Neuronal stem cell (in vitro differentiated cells): ENCODE data around the gene KIAA0825.

Source experiments
- DNase-seq: peaks from one replicate; pipeline ENCODE4 v3.0.0-alpha.2; 2013; ENCODE audit warnings: low spot score
- H2AFZ ChIP-seq: one replicate; pipeline ENCODE4 v1.6.1; 2013; ENCODE audit warnings: mild to moderate bottlenecking, low read length, inconsistent platforms
- H2AK5ac ChIP-seq: 2 replicates; pipeline ENCODE4 v1.6.1; 2013; ENCODE audit warnings: low read depth, mild to moderate bottlenecking, inconsistent platforms, low read length, moderate library complexity, mixed read lengths
- H2BK120ac ChIP-seq: 2 replicates; pipeline ENCODE4 v1.6.1; 2013; ENCODE audit warnings: low read depth, mild to moderate bottlenecking, inconsistent platforms, low read length, moderate library complexity, mixed read lengths
- H2BK12ac ChIP-seq: one replicate; pipeline ENCODE4 v1.6.1; 2013; ENCODE audit warnings: low read length, inconsistent platforms
- H2BK15ac ChIP-seq: 2 replicates; pipeline ENCODE4 v1.6.1; 2013; ENCODE audit warnings: mild to moderate bottlenecking, low read length, inconsistent platforms, mixed read lengths
- H2BK5ac ChIP-seq: one replicate; pipeline ENCODE4 v1.6.1; 2013; ENCODE audit warnings: inconsistent platforms, mild to moderate bottlenecking, low read length, moderate library complexity
- H3K14ac ChIP-seq: one replicate; pipeline ENCODE4 v1.6.1; 2013; ENCODE audit warnings: low read length, inconsistent platforms
- H3K18ac ChIP-seq: 2 replicates; pipeline ENCODE4 v1.6.1; 2013; ENCODE audit warnings: low read length, inconsistent platforms
- H3K23ac ChIP-seq: 2 replicates; pipeline ENCODE4 v1.6.1; 2013; ENCODE audit warnings: low read depth, mild to moderate bottlenecking, mixed read lengths, low read length, inconsistent platforms; ENCODE audit not compliant: poor library complexity
- H3K27ac ChIP-seq: replicated peaks from 3 replicates; pipeline ENCODE4 v1.5.1; 2013; ENCODE audit warnings: low read length, inconsistent platforms
- H3K27me3 ChIP-seq, 3 experiments: 2 replicates each; pipeline ENCODE4 v1.6.1; 2013; ENCODE audit warnings: low read length in 3 of 3, mild to moderate bottlenecking in 2 of 3, inconsistent platforms in 1 of 3, low read depth in 1 of 3, mixed read lengths in 1 of 3, moderate library complexity in 1 of 3; ENCODE audit not compliant: control insufficient read depth in 3 of 3, insufficient read depth in 3 of 3
- H3K36me3 ChIP-seq, 2 donors: replicated peaks in 1 of 2; 2 replicates each; pipeline ENCODE4 v1.6.1; 2013; ENCODE audit warnings: low read length in 2 of 2; ENCODE audit not compliant: control insufficient read depth in 2 of 2, insufficient read depth in 2 of 2
- H3K4ac ChIP-seq: 2 replicates; pipeline ENCODE4 v1.6.1; 2013; ENCODE audit warnings: inconsistent platforms, mild to moderate bottlenecking, low read length, moderate library complexity
- H3K4me1 ChIP-seq, 2 donors: 1 replicate in 1 of 2; 2 replicates in 1 of 2; pipeline ENCODE4 v1.6.1; 2013; ENCODE audit warnings: low read length in 2 of 2, low read depth in 1 of 2; ENCODE audit not compliant: control insufficient read depth in 2 of 2, insufficient read depth in 1 of 2
- H3K4me2 ChIP-seq: one replicate; pipeline ENCODE4 v1.6.1; 2013; ENCODE audit warnings: mild to moderate bottlenecking, low read length, inconsistent platforms; ENCODE audit not compliant: insufficient read depth, poor library complexity, severe bottlenecking
- H3K4me3 ChIP-seq, 2 donors: 2 replicates each; pipeline ENCODE4 v1.5.1; 2013; ENCODE audit warnings: low read length in 2 of 2, mild to moderate bottlenecking in 2 of 2, inconsistent platforms in 1 of 2, moderate library complexity in 1 of 2
- H3K79me1 ChIP-seq: one replicate; pipeline ENCODE4 v1.6.1; 2013; ENCODE audit warnings: low read depth, mild to moderate bottlenecking, inconsistent platforms, low read length, moderate library complexity
- H3K9ac ChIP-seq: one replicate; pipeline ENCODE4 v1.6.1; 2013; ENCODE audit warnings: mild to moderate bottlenecking, low read depth, low read length, inconsistent platforms; ENCODE audit not compliant: poor library complexity
- H3K9me3 ChIP-seq, 2 donors: replicated peaks in 1 of 2; 2 replicates each; pipeline versions ENCODE3 to v1.6.1; 2013; ENCODE audit warnings: low read length in 2 of 2, mild to moderate bottlenecking in 2 of 2, inconsistent platforms in 1 of 2, low read depth in 1 of 2, mixed read lengths in 1 of 2, moderate library complexity in 1 of 2; ENCODE audit not compliant: control insufficient read depth in 2 of 2, insufficient read depth in 1 of 2
- H4K8ac ChIP-seq: one replicate; pipeline ENCODE4 v1.6.1; 2013; ENCODE audit warnings: low read depth, mild to moderate bottlenecking, inconsistent platforms, low read length, moderate library complexity
- H4K91ac ChIP-seq: one replicate; pipeline ENCODE4 v1.6.1; 2013; ENCODE audit warnings: low read length, low read depth, mild to moderate bottlenecking, inconsistent platforms; ENCODE audit not compliant: poor library complexity
- WGBS, 2 donors: extraction: QIAGEN DNeasy Blood & Tissue Kit; methylation state at CpG; one replicate each; pipeline ENCODE4 v1.1.7; 2013; ENCODE audit warnings: missing lambda C conversion rate in 2 of 2, mixed read lengths in 1 of 2; ENCODE audit not compliant: insufficient read length in 2 of 2, insufficient replicate concordance in 1 of 2; ENCODE audit errors: extremely low coverage in 2 of 2; 5-methylcytosine and 5-hydroxymethylcytosine counted together

The KIAA0825 gene

GRCh38 chr5:94250985-94251384, 367.4 kb downstream of the KIAA0825 start:
- Histone ChIP-seq H3K14ac (no peak overlapping the region), H2AK5ac (no peak overlapping the region), H3K79me1 (no peaks in the 10 kb centered on the region), H3K23ac (no peak overlapping the region), H3K4ac (no peak overlapping the region), H3K18ac (no peak overlapping the region), H3K9me3 (no peaks in the 10 kb centered on the region), H3K4me3 (no peak overlapping the region), H2BK15ac (no peak overlapping the region), H3K27me3 (no peaks in the 10 kb centered on the region), H2BK12ac (no peak overlapping the region), H2BK120ac (no peak overlapping the region), H3K9ac (no peak overlapping the region), H2AFZ (no peak overlapping the region), H3K4me1 (peaks cover 0 to 2% of the 10 kb centered on the region in 2 donors), H3K27ac (no peak overlapping the region), H4K91ac (no peak overlapping the region), H4K8ac (no peak overlapping the region), H3K36me3 (no peaks in the 10 kb centered on the region), H2BK5ac (no peak overlapping the region), H3K4me2 (no peak overlapping the region)
- WGBS, 2 donors: no CpG with 5 or more reads among the region's 5 CpGs
- no peak for DNase-seq

DNA sequence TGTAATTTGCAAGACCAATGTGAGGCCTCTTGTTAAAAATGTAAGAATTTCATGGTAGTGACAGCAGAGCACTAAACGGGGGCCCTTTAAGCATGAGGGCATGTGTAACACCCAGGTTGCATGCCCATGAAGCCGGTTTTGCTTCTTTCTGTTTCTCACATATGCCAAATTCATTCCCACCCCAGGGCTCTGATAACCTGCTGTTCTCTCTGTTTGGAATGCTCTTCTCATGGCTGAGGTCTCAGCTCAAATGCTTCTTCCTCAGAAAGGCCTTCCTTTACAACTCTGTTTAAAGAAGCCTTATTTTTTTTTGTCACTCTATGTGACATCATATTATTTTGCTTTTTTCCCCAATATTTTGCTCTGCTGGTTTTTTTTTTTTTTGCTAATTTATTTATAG, 369.0 kb downstream of the KIAA0825 start:
- Histone ChIP-seq H3K79me1 (no peaks in the 10 kb centered on the region), H4K8ac (no peak overlapping the region), H3K23ac (no peak overlapping the region), H2BK5ac (no peak overlapping the region), H3K4me3 (no peak overlapping the region), H4K91ac (no peak overlapping the region), H3K4me2 (no peak overlapping the region), H3K14ac (no peak overlapping the region), H3K4ac (no peak overlapping the region), H3K9me3 (no peaks in the 10 kb centered on the region), H2BK12ac (no peak overlapping the region), H3K36me3 (no peaks in the 10 kb centered on the region), H3K27ac (no peak overlapping the region), H3K18ac (no peak overlapping the region), H2BK15ac (no peak overlapping the region), H2BK120ac (no peak overlapping the region), H3K9ac (no peak overlapping the region), H3K4me1 (peaks cover 0 to 2% of the 10 kb centered on the region in 2 donors), H2AFZ (no peak overlapping the region), H2AK5ac (no peak overlapping the region), H3K27me3 (no peaks in the 10 kb centered on the region)
- DNase-seq: no peak
- WGBS, 2 donors: no CpG with 5 or more reads among the region's 2 CpGs

- no peak overlapping the region for H4K91ac ChIP-seq
- H3K27me3 ChIP-seq: no peaks in the 10 kb centered on the region
- H3K4ac ChIP-seq: no peak overlapping the region
- no peak overlapping the region for H3K23ac ChIP-seq
- H3K4me3 ChIP-seq: no peak overlapping the region
- H2AK5ac ChIP-seq: no peak overlapping the region
- H3K36me3 ChIP-seq: no peaks in the 10 kb centered on the region
- no peak overlapping the region for H2BK12ac ChIP-seq
- H3K4me2 ChIP-seq: no peak overlapping the region
- H2BK120ac ChIP-seq: no peak overlapping the region
- H3K79me1 ChIP-seq: no peaks in the 10 kb centered on the region
- no peak overlapping the region for H3K14ac ChIP-seq
- H3K18ac ChIP-seq: no peak overlapping the region
- no peak for DNase-seq
- H4K8ac ChIP-seq: no peak overlapping the region
- no CpG with 5 or more reads among the region's 2 CpGs for WGBS, 2 donors
- H2AFZ ChIP-seq: no peak overlapping the region
- no peaks in the 10 kb centered on the region for H3K9me3 ChIP-seq
- no peak overlapping the region for H2BK5ac ChIP-seq
- no peak overlapping the region for H3K9ac ChIP-seq
- peaks cover 0 to 2% of the 10 kb centered on the region in 2 donors for H3K4me1 ChIP-seq
- no peak overlapping the region for H3K27ac ChIP-seq
- H2BK15ac ChIP-seq: no peak overlapping the region
Observed at GRCh38 chr5:94248175-94248875, 370.1 kb downstream of the KIAA0825 start.

DNA sequence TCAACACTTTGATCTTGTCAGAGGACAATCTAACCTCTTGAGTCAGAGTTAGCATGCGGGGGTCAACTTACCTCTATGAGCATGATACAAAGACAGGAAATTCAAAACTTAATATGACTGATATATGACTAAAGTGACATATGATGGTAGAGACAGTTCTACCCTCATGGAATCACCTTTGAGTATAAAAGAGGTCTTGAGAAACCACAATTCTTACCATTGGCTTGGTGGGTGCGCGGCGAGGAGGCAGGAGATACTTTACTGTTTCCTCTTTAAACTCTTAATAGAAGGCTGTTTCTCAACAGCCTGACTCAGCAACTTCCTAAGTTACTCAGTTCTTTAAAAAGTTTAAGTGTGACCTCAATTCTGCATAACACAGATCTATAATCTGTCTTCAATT, 372.8 kb downstream of the KIAA0825 start:
- H3K79me1 ChIP-seq: no peaks in the 10 kb centered on the region
- H4K8ac ChIP-seq: no peak overlapping the region
- H3K36me3 ChIP-seq: no peaks in the 10 kb centered on the region
- H3K4ac ChIP-seq: no peak overlapping the region
- no peak for DNase-seq
- H3K4me1 ChIP-seq: peaks cover 0 to 2% of the 10 kb centered on the region in 2 donors
- H3K23ac ChIP-seq: no peak overlapping the region
- no peak overlapping the region for H2BK12ac ChIP-seq
- H4K91ac ChIP-seq: no peak overlapping the region
- H3K27ac ChIP-seq: no peak overlapping the region
- no CpG with 5 or more reads among the region's 4 CpGs for WGBS, 2 donors
- no peak overlapping the region for H3K9ac ChIP-seq
- H2AFZ ChIP-seq: no peak overlapping the region
- no peak overlapping the region for H3K14ac ChIP-seq
- no peak overlapping the region for H3K4me2 ChIP-seq
- no peak overlapping the region for H2BK5ac ChIP-seq
- no peak overlapping the region for H2AK5ac ChIP-seq
- no peak overlapping the region for H3K18ac ChIP-seq
- H3K4me3 ChIP-seq: no peak overlapping the region
- H2BK15ac ChIP-seq: no peak overlapping the region
- H3K27me3 ChIP-seq: no peaks in the 10 kb centered on the region
- H3K9me3 ChIP-seq: no peaks in the 10 kb centered on the region
- no peak overlapping the region for H2BK120ac ChIP-seq
